Keratinocyte (primary cell): ENCODE data around the gene CAPZB.

Source experiments
- EZH2 ChIP-seq: IDR thresholded peaks from one replicate; pipeline ENCODE4 v1.6.1; 2012; ENCODE audit warnings: inconsistent platforms, mild to moderate bottlenecking, low read length, moderate library complexity
- TF ChIP-seq, protein P1 (sequence below), 3 experiments: IDR thresholded peaks in 1 of 3; conservative IDR thresholded peaks in 1 of 3; optimal IDR thresholded peaks in 1 of 3; 2 replicates in 2 of 3; 3 replicates in 1 of 3; pipeline versions ENCODE3 to v1.5.1; 2011; ENCODE audit warnings: low read length in 3 of 3, mild to moderate bottlenecking in 3 of 3, moderate library complexity in 2 of 3, control low read depth in 1 of 3, inconsistent platforms in 1 of 3; ENCODE audit not compliant: insufficient read depth in 2 of 3; ENCODE audit errors: extremely low read depth in 1 of 3

DNA sequence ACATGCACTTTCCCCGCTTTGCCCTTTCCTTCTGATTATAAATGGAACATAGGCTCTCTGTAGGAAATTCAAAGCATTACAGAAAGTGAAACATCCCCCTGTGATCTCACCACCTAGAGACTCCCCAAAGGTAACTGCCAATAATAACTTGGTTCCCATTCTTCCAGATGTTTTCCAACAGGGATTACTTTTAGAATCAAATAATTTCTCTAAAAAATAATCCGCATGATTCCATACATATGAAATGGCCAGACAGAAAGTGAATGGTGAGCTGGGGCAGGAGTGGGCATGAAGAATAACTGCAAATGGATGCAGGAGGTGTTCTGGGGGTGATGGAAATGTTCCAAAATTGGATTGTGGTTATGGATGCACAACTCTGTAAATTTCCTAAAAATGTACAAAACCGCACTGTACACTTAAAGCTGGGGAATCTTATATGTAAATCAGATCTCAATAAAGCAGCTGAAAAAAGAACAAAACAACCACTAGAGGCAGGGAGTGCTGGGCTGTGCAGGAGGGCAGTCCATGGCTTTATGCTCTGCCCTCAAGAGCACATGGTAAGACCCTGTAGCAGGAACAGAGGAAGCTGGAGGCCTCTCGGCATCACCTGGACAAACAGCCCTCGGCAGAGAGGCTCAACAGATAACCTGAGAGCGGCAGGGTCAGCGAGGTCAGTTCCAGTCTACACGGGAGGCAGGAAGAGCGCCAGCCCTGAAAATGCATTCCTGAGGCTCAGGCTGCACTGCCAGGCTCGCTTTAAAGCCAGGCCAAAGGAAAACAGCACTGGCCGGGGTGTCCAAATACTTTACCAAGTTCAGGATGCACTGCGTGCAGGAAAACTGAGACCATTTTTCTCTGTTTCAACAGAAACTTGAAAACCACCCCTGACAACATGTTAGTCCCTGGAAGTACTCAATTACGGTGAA, 39.7 kb downstream of the CAPZB start:
- TF ChIP-seq EZH2 = no peak
- TF ChIP-seq, protein P1, sequence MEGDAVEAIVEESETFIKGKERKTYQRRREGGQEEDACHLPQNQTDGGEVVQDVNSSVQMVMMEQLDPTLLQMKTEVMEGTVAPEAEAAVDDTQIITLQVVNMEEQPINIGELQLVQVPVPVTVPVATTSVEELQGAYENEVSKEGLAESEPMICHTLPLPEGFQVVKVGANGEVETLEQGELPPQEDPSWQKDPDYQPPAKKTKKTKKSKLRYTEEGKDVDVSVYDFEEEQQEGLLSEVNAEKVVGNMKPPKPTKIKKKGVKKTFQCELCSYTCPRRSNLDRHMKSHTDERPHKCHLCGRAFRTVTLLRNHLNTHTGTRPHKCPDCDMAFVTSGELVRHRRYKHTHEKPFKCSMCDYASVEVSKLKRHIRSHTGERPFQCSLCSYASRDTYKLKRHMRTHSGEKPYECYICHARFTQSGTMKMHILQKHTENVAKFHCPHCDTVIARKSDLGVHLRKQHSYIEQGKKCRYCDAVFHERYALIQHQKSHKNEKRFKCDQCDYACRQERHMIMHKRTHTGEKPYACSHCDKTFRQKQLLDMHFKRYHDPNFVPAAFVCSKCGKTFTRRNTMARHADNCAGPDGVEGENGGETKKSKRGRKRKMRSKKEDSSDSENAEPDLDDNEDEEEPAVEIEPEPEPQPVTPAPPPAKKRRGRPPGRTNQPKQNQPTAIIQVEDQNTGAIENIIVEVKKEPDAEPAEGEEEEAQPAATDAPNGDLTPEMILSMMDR (optimal IDR thresholded peaks at IDR 0.05 in 1 of 3, IDR thresholded peaks at IDR 0.05 in 1 of 3, conservative IDR thresholded peaks at IDR 0.05 in 1 of 3; ENCODE audit: extremely low read depth in 1 of 3, insufficient read depth in 2 of 3, low read length in 3 of 3) = peak in 2 of 3 experiments; percentile 41 to 46
